ENCODE results near the gene ZNF75A.

DNA sequence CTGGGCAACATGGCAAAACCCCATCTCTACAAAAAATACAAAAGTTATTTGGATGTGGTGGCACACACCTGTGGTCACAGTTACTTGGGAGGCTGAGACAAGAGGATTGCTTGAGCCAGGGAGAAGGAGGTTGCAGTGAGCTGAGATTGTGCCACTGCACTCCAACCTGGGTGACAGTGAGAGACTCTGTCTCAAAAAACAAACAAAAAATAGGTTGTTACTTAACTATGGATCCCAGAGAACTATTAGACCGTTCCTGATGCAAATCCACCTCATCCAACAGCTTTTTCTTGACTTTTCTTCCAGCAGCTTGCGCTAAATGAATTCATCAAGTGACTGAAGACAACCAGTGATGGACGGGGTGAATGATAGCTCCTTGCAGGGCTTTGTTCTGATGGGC, 50.3 kb downstream of the ZNF75A start, which contains the start of gene OR2C1:
- TF ChIP-seq EP300 (IDR thresholded peaks at IDR 0.05) = no peak
- no peak for TF ChIP-seq CTCF (IDR thresholded peaks at IDR 0.05)
- no peak for TF ChIP-seq POLR2A (IDR thresholded peaks at IDR 0.05)

Measured in tibial nerve (tissue), 4 donors.